DND-41 (cell line): ENCODE measurements around the gene DNAJC3.

Experiments used
- ATAC-seq: fragments of 200-7000 bp; cut with Tn5 transposase; 3 replicates; pipeline ENCODE4 v1.9.1; 2021; ENCODE audit warnings: low read depth; ENCODE audit not compliant: insufficient read depth
- DNase-seq: peaks from one replicate; pipeline ENCODE4 v3.0.0-alpha.2; 2020
- H2AFZ ChIP-seq: 2 replicates; pipeline ENCODE4 v1.6.0; 2012; ENCODE audit warnings: low read depth, low read length
- H3K27ac ChIP-seq: 2 replicates; pipeline ENCODE4 v1.5.1; 2012; ENCODE audit warnings: low read length, inconsistent platforms
- H3K27me3 ChIP-seq: fragments of 200-600 bp; sonication (generic); 2 replicates; pipeline ENCODE4 v1.6.0; 2012; ENCODE audit warnings: low read length, mild to moderate bottlenecking, inconsistent platforms; ENCODE audit not compliant: insufficient read depth, poor library complexity
- H3K36me3 ChIP-seq: 2 replicates; pipeline ENCODE4 v1.5.1; 2012; ENCODE audit warnings: low read length, inconsistent platforms; ENCODE audit not compliant: insufficient read depth
- H3K4me1 ChIP-seq: 2 replicates; pipeline ENCODE4 v1.5.1; 2012; ENCODE audit warnings: mild to moderate bottlenecking, low read length; ENCODE audit not compliant: insufficient read depth
- H3K4me2 ChIP-seq: 2 replicates; pipeline ENCODE4 v1.6.0; 2012; ENCODE audit warnings: mild to moderate bottlenecking, moderate library complexity, low read length, inconsistent platforms; ENCODE audit not compliant: insufficient read depth
- H3K4me3 ChIP-seq, 2 experiments: fragments of 200-600 bp in 1 of 2; shearing (Covaris generic) in 1 of 2; 2 replicates each; pipeline ENCODE4 v1.5.1; 2012 to 2016; ENCODE audit warnings: inconsistent platforms in 2 of 2, low read length in 2 of 2, mild to moderate bottlenecking in 2 of 2, low read depth in 1 of 2, moderate library complexity in 1 of 2
- H3K79me2 ChIP-seq: 2 replicates; pipeline ENCODE4 v1.6.0; 2012; ENCODE audit warnings: low read length, inconsistent platforms; ENCODE audit not compliant: insufficient read depth
- H3K9ac ChIP-seq: 2 replicates; pipeline ENCODE4 v1.6.0; 2012; ENCODE audit warnings: low read depth, mild to moderate bottlenecking, inconsistent platforms, low read length, moderate library complexity
- H3K9me3 ChIP-seq: 2 replicates; pipeline ENCODE4 v1.5.1; 2012; ENCODE audit warnings: low read length, moderate library complexity, mild to moderate bottlenecking, inconsistent platforms; ENCODE audit not compliant: insufficient read depth, severe bottlenecking
- H4K20me1 ChIP-seq: 2 replicates; pipeline ENCODE4 v1.6.0; 2012; ENCODE audit warnings: low read length; ENCODE audit not compliant: insufficient read depth
- CTCF ChIP-seq: IDR thresholded peaks from 2 replicates; pipeline ENCODE4 v1.5.1; 2012; ENCODE audit warnings: borderline replicate concordance, low read length, moderate library complexity, mild to moderate bottlenecking; ENCODE audit not compliant: poor library complexity, severe bottlenecking; ENCODE audit errors: extremely low read depth
- EZH2 ChIP-seq: IDR thresholded peaks from 3 replicates; pipeline ENCODE4 v1.6.1; 2012; ENCODE audit warnings: borderline replicate concordance, low read depth, mild to moderate bottlenecking, moderate library complexity, low read length, inconsistent platforms; ENCODE audit not compliant: severe bottlenecking

The DNAJC3 gene

GRCh38 chr13:95805921-95806320 lies 129.0 kb downstream of the DNAJC3 start:
- DNase-seq = no peak
- no peak for TF ChIP-seq EZH2
- TF ChIP-seq CTCF = no peak
- no peak overlapping the region for H3K27ac ChIP-seq

GRCh38 chr13:95809429-95809828 lies 132.5 kb downstream of the DNAJC3 start:
- no peak for ATAC-seq
- H3K4me2 ChIP-seq = no peak overlapping the region
- no peaks in the 10 kb centered on the region for H3K4me1 ChIP-seq
- H3K27ac ChIP-seq = no peak overlapping the region
- H3K36me3 ChIP-seq = no peaks in the 10 kb centered on the region
- H4K20me1 ChIP-seq = no peaks in the 10 kb centered on the region
- DNase-seq = no peak
- no peak overlapping the region for H3K4me3 ChIP-seq
- H2AFZ ChIP-seq = no peak overlapping the region
- H3K79me2 ChIP-seq = no peaks in the 10 kb centered on the region
- H3K9ac ChIP-seq = no peak overlapping the region
- H3K9me3 ChIP-seq = peaks cover 23% of the 10 kb centered on the region
- H3K27me3 ChIP-seq = no peaks in the 10 kb centered on the region
- TF ChIP-seq EZH2 (no peak), CTCF (no peak)

More at GRCh38 chr13:95805921-95806320, 129.0 kb downstream of the DNAJC3 start:
- Histone ChIP-seq H3K4me3 (no peak overlapping the region), H3K4me1 (no peaks in the 10 kb centered on the region), H3K79me2 (no peaks in the 10 kb centered on the region), H3K9ac (no peak overlapping the region), H4K20me1 (no peaks in the 10 kb centered on the region), H3K9me3 (peaks cover 8% of the 10 kb centered on the region), H3K4me2 (no peak overlapping the region), H3K27me3 (no peaks in the 10 kb centered on the region), H2AFZ (no peak overlapping the region), H3K36me3 (no peaks in the 10 kb centered on the region)
- no peak for ATAC-seq

GRCh38 chr13:95813139-95813538 lies 136.2 kb downstream of the DNAJC3 start:
- Histone ChIP-seq H3K27ac (no peak overlapping the region), H3K4me1 (no peaks in the 10 kb centered on the region), H3K4me2 (no peak overlapping the region), H3K36me3 (no peaks in the 10 kb centered on the region), H3K9me3 (peaks cover 19% of the 10 kb centered on the region), H3K9ac (no peak overlapping the region), H3K79me2 (no peaks in the 10 kb centered on the region), H4K20me1 (no peaks in the 10 kb centered on the region), H3K27me3 (no peaks in the 10 kb centered on the region), H3K4me3 (no peak overlapping the region), H2AFZ (no peak overlapping the region)
- ATAC-seq (no peak), DNase-seq (no peak)
- no peak for TF ChIP-seq CTCF
- no peak for TF ChIP-seq EZH2

- no peak overlapping the region for H3K4me3 ChIP-seq
- peaks cover 3% of the 10 kb centered on the region for H3K27me3 ChIP-seq
- H3K27ac ChIP-seq = no peak overlapping the region
- H3K9me3 ChIP-seq = peaks cover 17% of the 10 kb centered on the region
- no peak overlapping the region for H2AFZ ChIP-seq
- H3K9ac ChIP-seq = no peak overlapping the region
- H3K4me2 ChIP-seq = no peak overlapping the region
- no peaks in the 10 kb centered on the region for H3K36me3 ChIP-seq
- TF ChIP-seq EZH2 = no peak
- no peak for TF ChIP-seq CTCF
- no peak for DNase-seq
- H3K4me1 ChIP-seq = no peaks in the 10 kb centered on the region
- H3K79me2 ChIP-seq = no peaks in the 10 kb centered on the region
- no peaks in the 10 kb centered on the region for H4K20me1 ChIP-seq
- no peak for ATAC-seq
These were observed 137.6 kb downstream of the DNAJC3 start for GRCh38 chr13:95814495-95814894.
